GM12878 (cell line): Measurements from ENCODE around the gene GPR153.

ENCODE experiments used
- CEBPB ChIP-seq, 2 experiments: fragments of 150-350 bp in 1 of 2; IDR thresholded peaks; 2 replicates each; pipeline ENCODE4 v1.6.1; 2012 to 2014; ENCODE audit warnings: low read depth in 2 of 2, low read length in 2 of 2, borderline replicate concordance in 1 of 2, inconsistent platforms in 1 of 2
- MTA2 ChIP-seq: fragments of 450-650 bp; IDR thresholded peaks from 2 replicates; pipeline ENCODE4 v1.6.1; 2016; ENCODE audit warnings: low read depth, mild to moderate bottlenecking, moderate library complexity
- NFYB ChIP-seq: IDR thresholded peaks from 2 replicates; pipeline ENCODE4 v1.6.1; 2011; ENCODE audit warnings: low read depth, mild to moderate bottlenecking, low read length, improper control_type of control experiment, moderate library complexity; ENCODE audit not compliant: insufficient read depth
- POLR2A ChIP-seq: IDR thresholded peaks from 2 replicates; pipeline ENCODE4 v1.6.1; 2011; ENCODE audit warnings: low read depth, mild to moderate bottlenecking, low read length
- SUZ12 ChIP-seq: fragments of 200-600 bp; sonication (generic); IDR thresholded peaks from one replicate; pipeline ENCODE4 v1.6.1; 2018; ENCODE audit warnings: antibody characterized with exemption, mild to moderate bottlenecking; ENCODE audit not compliant: unreplicated experiment
- YY1 ChIP-seq: IDR thresholded peaks from 2 replicates; pipeline ENCODE4 v1.6.1; 2011; ENCODE audit warnings: low read depth, mild to moderate bottlenecking, low read length
- TF ChIP-seq, protein P1 (sequence below), 3 experiments: IDR thresholded peaks in 2 of 3; conservative IDR thresholded peaks in 1 of 3; 2 replicates each; pipeline ENCODE4 v1.5.1; 2011; ENCODE audit warnings: low read depth in 3 of 3, low read length in 3 of 3, mild to moderate bottlenecking in 3 of 3, control low read depth in 2 of 3, moderate library complexity in 2 of 3, inconsistent platforms in 1 of 3, mixed read lengths in 1 of 3; ENCODE audit not compliant: control insufficient read depth in 2 of 3, insufficient read depth in 1 of 3; ENCODE audit errors: extremely low read depth in 1 of 3
- TF ChIP-seq, protein P2 (sequence below): IDR thresholded peaks from 2 replicates; pipeline ENCODE4 v1.6.1; 2012; ENCODE audit warnings: low read depth, low read length, improper control_type of control experiment

GRCh38 chr1:6301526-6301925 is 40.6 kb upstream of the GPR153 start:
- TF ChIP-seq CEBPB (IDR thresholded peaks at IDR 0.05; ENCODE audit: borderline replicate concordance in 1 of 2, low read depth in 2 of 2, low read length in 2 of 2) (no peak), MTA2 (no peak), YY1 (no peak), NFYB (no peak), SUZ12 (no peak), POLR2A (no peak)
- TF ChIP-seq, protein P1, sequence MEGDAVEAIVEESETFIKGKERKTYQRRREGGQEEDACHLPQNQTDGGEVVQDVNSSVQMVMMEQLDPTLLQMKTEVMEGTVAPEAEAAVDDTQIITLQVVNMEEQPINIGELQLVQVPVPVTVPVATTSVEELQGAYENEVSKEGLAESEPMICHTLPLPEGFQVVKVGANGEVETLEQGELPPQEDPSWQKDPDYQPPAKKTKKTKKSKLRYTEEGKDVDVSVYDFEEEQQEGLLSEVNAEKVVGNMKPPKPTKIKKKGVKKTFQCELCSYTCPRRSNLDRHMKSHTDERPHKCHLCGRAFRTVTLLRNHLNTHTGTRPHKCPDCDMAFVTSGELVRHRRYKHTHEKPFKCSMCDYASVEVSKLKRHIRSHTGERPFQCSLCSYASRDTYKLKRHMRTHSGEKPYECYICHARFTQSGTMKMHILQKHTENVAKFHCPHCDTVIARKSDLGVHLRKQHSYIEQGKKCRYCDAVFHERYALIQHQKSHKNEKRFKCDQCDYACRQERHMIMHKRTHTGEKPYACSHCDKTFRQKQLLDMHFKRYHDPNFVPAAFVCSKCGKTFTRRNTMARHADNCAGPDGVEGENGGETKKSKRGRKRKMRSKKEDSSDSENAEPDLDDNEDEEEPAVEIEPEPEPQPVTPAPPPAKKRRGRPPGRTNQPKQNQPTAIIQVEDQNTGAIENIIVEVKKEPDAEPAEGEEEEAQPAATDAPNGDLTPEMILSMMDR (IDR thresholded peaks at IDR 0.05 in 2 of 3, conservative IDR thresholded peaks at IDR 0.05 in 1 of 3; ENCODE audit: control insufficient read depth in 2 of 3, extremely low read depth in 1 of 3, insufficient read depth in 1 of 3, low read depth in 3 of 3, low read length in 3 of 3): no peak
- TF ChIP-seq, protein P2, sequence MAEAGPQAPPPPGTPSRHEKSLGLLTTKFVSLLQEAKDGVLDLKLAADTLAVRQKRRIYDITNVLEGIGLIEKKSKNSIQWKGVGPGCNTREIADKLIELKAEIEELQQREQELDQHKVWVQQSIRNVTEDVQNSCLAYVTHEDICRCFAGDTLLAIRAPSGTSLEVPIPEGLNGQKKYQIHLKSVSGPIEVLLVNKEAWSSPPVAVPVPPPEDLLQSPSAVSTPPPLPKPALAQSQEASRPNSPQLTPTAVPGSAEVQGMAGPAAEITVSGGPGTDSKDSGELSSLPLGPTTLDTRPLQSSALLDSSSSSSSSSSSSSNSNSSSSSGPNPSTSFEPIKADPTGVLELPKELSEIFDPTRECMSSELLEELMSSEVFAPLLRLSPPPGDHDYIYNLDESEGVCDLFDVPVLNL: no peak
